GM12874 (cell line): ENCODE measurements around the gene GRXCR1.

Source experiments
- TF ChIP-seq, protein P1 (sequence below): IDR thresholded peaks from 2 replicates; pipeline ENCODE4 v1.5.1; 2011; ENCODE audit warnings: low read depth, mild to moderate bottlenecking, control low read depth, low read length, moderate library complexity; ENCODE audit not compliant: insufficient read depth

The GRXCR1 gene

DNA sequence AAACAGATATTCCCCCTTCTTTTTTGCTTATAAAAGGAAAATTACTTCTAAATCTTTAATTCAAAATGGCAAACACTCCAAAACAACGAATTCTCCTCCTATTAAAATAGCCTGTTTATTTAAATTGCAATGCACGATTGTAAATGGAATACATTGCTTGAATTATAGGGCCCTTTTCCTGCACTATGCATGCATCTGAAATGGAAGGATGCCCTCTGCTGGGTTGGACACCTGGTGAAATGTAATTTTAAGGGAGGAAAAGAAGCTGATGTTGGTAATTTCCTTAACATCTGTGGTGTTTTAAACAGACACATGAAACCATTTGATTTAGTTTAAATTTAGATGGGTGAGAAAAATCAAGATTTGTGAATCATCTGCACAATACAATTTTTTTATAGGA lies 72.8 kb downstream of the GRXCR1 start:
- TF ChIP-seq, protein P1, sequence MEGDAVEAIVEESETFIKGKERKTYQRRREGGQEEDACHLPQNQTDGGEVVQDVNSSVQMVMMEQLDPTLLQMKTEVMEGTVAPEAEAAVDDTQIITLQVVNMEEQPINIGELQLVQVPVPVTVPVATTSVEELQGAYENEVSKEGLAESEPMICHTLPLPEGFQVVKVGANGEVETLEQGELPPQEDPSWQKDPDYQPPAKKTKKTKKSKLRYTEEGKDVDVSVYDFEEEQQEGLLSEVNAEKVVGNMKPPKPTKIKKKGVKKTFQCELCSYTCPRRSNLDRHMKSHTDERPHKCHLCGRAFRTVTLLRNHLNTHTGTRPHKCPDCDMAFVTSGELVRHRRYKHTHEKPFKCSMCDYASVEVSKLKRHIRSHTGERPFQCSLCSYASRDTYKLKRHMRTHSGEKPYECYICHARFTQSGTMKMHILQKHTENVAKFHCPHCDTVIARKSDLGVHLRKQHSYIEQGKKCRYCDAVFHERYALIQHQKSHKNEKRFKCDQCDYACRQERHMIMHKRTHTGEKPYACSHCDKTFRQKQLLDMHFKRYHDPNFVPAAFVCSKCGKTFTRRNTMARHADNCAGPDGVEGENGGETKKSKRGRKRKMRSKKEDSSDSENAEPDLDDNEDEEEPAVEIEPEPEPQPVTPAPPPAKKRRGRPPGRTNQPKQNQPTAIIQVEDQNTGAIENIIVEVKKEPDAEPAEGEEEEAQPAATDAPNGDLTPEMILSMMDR = no peak

DNA sequence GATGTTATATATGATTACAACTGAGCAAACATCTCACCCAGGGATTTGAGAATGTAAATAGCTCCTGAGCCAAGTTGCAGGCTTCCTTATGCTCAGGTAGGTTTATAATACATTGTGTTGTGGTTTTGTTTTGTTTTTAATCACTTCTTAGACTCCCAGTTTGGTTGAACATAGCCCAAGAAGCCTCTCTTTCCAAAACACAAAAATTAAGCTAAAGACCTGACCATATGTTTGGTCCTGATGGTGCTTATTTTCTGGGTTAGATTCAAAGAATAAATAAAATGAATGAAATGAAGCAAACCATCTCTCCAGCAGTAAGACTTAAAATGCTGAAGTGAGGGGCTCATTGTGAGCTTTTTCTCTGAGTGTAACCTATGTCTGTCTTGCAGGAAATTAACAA lies 93.5 kb downstream of the GRXCR1 start:
- TF ChIP-seq, protein P1 = no peak

DNA sequence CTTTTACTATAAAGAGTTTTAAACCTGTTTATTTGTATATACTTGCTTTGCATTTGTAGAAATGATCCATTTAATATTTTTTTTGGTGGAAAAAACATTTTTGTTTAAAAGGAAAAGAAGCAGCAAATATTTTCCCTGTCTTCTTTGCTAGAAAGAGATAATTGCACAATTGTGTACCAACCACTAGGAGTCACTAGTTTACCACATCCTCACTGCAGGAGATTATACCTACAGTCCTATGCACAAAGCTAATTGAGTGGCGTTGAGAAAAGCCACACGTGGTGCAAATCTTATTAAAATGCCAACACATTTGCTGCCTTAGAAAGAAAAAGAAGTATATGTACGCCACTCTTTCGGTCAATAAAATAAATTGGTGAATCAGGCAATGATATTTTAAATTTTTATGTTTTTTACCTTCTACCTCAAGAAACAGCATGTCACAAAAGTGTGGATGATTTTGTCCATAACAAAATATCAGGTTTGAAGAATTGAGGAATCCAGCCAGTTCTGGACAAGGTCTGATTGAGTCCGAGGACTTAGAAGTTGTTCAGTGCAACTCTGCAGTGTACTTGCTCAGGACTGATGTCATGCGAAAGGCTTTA lies 102.9 kb downstream of the GRXCR1 start:
- TF ChIP-seq, protein P1 = peak; percentile 62

DNA sequence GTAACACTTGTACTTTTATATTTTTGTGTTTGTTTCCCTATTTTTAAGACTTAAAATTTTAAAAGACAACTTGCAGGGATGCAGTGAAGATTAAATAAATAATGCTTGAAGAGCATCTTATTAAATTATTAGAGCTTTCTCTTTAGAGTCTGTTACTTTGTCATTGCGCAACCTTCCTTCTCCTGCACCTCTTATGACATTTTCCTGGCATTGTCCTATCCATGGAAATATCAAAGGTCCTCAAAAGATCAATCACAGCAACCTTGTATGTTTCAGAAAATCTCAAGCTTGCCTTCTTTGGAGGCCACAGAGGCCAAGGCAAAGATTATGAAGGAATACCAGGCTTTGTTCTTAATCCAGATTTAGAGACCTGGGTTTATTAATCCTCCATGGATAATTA lies 116.3 kb downstream of the GRXCR1 start:
- TF ChIP-seq, protein P1 = no peak

DNA sequence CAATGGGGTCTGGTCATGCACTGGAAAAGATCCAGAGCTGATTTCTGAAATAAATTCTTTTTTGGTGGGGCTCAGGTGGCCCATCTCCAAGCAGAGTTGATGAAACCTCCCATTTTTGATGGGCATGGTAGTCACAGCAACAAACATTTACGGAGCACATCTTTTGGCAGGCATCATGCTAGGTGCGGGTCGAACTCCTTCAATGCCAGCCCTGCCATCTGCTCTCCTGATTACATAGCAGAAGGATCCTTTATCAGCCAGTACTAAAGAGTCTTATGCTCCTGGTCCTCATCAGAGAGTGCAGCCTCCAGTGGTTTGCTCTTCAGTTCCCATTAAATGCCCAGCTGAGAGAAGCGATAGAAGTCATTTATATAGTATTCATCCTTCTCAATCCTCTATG lies 121.7 kb downstream of the GRXCR1 start:
- TF ChIP-seq, protein P1 = no peak

DNA sequence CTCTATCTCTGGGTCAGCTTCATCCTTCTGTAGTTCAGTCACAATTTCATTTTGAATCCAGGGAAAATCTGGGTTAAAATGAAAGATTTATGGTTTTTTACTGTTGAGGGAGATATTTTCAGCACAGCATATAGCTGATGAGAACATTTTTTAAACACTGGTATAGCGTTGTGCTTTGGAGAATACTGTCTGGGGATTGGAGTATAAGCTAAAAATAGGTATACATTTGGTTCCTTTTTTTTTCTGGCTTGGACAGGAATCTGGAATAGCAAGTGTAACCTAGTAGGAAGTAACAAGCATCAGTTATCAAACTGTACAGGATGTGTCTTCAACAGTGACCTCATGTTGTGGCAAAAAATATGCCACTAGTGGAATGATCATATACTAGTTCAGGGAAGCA lies 149.1 kb downstream of the GRXCR1 start:
- TF ChIP-seq, protein P1 = no peak

DNA sequence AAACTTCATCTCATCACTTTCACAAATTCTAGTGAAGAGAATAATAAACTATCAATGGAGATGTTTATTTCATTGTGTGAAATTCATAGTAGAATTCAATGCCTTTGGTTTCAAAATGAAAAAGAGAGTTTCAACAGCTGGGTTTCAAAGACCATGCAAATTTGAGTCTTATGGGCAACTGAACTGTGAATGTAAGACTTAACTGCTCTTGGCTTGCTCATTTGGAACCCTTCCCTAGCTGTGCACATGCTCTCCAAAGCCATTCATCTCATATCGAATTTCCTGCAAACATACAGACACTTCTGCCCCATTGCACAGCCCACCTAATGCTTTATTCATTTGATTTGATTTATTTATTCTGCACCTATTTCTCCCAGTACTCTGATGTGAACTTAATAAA lies 154.5 kb downstream of the GRXCR1 start:
- TF ChIP-seq, protein P1 = no peak

DNA sequence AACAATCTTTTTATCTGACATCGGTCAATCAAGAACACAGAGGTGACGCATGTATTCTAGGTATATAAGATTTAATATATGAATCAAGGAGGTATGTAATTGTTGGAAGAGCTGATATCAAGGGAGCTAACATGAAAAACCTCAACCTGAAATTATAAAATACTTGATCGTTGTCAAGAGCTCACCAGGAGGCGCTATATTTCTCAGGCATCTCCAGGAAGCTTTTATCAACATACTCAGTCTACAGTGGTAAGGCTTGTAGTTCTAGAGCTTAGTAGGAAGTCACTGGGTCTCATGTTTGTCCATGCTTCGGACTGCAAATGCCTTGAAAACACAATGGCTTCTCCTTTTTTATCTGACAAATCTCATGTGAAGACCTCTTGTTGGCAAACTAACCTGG lies 156.1 kb downstream of the GRXCR1 start:
- TF ChIP-seq, protein P1 = no peak
